ENCODE results near the gene SLC39A6. TPM values are rescaled to one million over a fixed set of nuclear protein-coding genes. Genes with fewer than 3 reads are reported as not detected.
"Not testable (repeated sequence)": the region's sequence is repeated elsewhere in the genome, so short reads cannot be mapped to it uniquely, and the experiment has no call there.

The SLC39A6 gene
- polyA plus RNA-seq, 1 donor from 2014 or later: 298 TPM

DNA sequence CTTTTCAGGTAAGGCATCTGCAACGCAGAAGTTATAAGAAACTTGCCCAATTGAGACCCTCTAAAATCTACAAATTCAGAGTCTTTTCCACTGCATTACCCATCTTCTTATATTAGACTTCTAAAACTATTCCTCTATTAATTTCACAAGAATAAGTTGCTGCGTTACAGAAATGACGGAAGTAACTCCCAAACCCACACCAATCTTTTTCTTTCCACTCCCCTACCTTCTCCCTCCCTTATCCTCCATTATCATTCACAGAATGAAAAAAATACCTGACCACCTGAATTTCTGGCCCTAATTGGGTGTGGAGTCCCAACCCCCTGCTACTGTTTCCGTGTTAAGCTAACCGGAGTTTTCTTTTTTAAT, 62.5 kb downstream of the SLC39A6 start:
- Histone ChIP-seq H3K9me2 (ENCODE audit: insufficient read depth, low read length) (no peaks in the 10 kb centered on the region), H2AFZ (ENCODE audit: low read depth, low read length) (peak overlapping the region; percentile 95), H3K27me3 (ENCODE audit: insufficient read depth, low read depth, low read length) (no peaks in the 10 kb centered on the region), H3K9ac (ENCODE audit: low read length) (peak overlapping the region; percentile 94), H3K9me3 (ENCODE audit: low read length) (no peaks in the 10 kb centered on the region), H4K20me1 (ENCODE audit: insufficient read depth) (no peaks in the 10 kb centered on the region), H3F3A (ENCODE audit: insufficient read depth, low read length, poor library complexity, severe bottlenecking) (no peaks in the 10 kb centered on the region), H3K36me3 (ENCODE audit: insufficient read depth, low read length) (no peaks in the 10 kb centered on the region), H3K4me3 (ENCODE audit: low read length) (peak overlapping the region; percentile 98), H3K27ac (ENCODE audit: low read length) (peak overlapping the region; percentile 95), H3K79me2 (replicated peaks; ENCODE audit: insufficient read depth, low read length) (peaks cover 51% of the 10 kb centered on the region), H3K4me2 (ENCODE audit: low read length) (peak overlapping the region; percentile 71)
- TF ChIP-seq EP300 (conservative IDR thresholded peaks at IDR 0.05; ENCODE audit: poor library complexity, severe bottlenecking) (no peak), POLR2AphosphoS5 (IDR thresholded peaks at IDR 0.05) (no peak), SMC3 (conservative IDR thresholded peaks at IDR 0.05; ENCODE audit: poor library complexity) (no peak), RAD21 (conservative IDR thresholded peaks at IDR 0.05) (no peak), MXI1 (conservative IDR thresholded peaks at IDR 0.05; ENCODE audit: poor library complexity, severe bottlenecking) (no peak), TAF1 (IDR thresholded peaks at IDR 0.05; ENCODE audit: low read depth) (no peak), EZH2 (IDR thresholded peaks at IDR 0.05; ENCODE audit: borderline replicate concordance, insufficient read depth, low read length, poor library complexity, severe bottlenecking) (no peak)
- TF ChIP-seq, protein P1, sequence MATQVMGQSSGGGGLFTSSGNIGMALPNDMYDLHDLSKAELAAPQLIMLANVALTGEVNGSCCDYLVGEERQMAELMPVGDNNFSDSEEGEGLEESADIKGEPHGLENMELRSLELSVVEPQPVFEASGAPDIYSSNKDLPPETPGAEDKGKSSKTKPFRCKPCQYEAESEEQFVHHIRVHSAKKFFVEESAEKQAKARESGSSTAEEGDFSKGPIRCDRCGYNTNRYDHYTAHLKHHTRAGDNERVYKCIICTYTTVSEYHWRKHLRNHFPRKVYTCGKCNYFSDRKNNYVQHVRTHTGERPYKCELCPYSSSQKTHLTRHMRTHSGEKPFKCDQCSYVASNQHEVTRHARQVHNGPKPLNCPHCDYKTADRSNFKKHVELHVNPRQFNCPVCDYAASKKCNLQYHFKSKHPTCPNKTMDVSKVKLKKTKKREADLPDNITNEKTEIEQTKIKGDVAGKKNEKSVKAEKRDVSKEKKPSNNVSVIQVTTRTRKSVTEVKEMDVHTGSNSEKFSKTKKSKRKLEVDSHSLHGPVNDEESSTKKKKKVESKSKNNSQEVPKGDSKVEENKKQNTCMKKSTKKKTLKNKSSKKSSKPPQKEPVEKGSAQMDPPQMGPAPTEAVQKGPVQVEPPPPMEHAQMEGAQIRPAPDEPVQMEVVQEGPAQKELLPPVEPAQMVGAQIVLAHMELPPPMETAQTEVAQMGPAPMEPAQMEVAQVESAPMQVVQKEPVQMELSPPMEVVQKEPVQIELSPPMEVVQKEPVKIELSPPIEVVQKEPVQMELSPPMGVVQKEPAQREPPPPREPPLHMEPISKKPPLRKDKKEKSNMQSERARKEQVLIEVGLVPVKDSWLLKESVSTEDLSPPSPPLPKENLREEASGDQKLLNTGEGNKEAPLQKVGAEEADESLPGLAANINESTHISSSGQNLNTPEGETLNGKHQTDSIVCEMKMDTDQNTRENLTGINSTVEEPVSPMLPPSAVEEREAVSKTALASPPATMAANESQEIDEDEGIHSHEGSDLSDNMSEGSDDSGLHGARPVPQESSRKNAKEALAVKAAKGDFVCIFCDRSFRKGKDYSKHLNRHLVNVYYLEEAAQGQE (IDR thresholded peaks at IDR 0.05; ENCODE audit: borderline replicate concordance): no peak
- TF ChIP-seq, protein P2, sequence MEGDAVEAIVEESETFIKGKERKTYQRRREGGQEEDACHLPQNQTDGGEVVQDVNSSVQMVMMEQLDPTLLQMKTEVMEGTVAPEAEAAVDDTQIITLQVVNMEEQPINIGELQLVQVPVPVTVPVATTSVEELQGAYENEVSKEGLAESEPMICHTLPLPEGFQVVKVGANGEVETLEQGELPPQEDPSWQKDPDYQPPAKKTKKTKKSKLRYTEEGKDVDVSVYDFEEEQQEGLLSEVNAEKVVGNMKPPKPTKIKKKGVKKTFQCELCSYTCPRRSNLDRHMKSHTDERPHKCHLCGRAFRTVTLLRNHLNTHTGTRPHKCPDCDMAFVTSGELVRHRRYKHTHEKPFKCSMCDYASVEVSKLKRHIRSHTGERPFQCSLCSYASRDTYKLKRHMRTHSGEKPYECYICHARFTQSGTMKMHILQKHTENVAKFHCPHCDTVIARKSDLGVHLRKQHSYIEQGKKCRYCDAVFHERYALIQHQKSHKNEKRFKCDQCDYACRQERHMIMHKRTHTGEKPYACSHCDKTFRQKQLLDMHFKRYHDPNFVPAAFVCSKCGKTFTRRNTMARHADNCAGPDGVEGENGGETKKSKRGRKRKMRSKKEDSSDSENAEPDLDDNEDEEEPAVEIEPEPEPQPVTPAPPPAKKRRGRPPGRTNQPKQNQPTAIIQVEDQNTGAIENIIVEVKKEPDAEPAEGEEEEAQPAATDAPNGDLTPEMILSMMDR (IDR thresholded peaks at IDR 0.05; ENCODE audit: poor library complexity, severe bottlenecking): no peak

DNA sequence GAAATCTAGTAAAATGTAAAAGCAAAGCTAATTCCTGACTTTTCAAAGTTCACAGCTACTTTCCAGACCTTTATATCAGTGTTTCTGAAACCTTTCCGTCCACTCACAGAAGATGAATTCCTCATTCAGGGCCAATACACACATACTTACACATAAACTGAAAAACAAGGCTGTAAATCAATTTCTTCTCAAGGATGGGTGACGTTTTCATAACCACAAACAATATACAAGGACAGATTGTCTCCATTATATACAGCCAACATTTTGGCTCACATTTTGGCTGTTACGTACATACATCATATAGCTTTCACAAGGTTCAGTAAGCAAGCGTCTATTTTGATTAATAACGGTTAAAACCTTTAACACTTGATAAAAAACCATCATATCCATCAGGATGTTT, 63.1 kb downstream of the SLC39A6 start:
- Histone ChIP-seq H3K79me2 (replicated peaks; ENCODE audit: insufficient read depth, low read length) (peaks cover 57% of the 10 kb centered on the region), H3K9me2 (ENCODE audit: insufficient read depth, low read length) (no peaks in the 10 kb centered on the region), H3K27ac (ENCODE audit: low read length) (peak overlapping the region; percentile 95), H3K4me2 (ENCODE audit: low read length) (peak overlapping the region; percentile 71), H3K9ac (ENCODE audit: low read length) (peak overlapping the region; percentile 94), H2AFZ (ENCODE audit: low read depth, low read length) (no peak overlapping the region), H3K36me3 (ENCODE audit: insufficient read depth, low read length) (no peaks in the 10 kb centered on the region), H3K27me3 (ENCODE audit: insufficient read depth, low read depth, low read length) (no peaks in the 10 kb centered on the region), H4K20me1 (ENCODE audit: insufficient read depth) (no peaks in the 10 kb centered on the region), H3F3A (ENCODE audit: insufficient read depth, low read length, poor library complexity, severe bottlenecking) (no peaks in the 10 kb centered on the region), H3K9me3 (ENCODE audit: low read length) (no peaks in the 10 kb centered on the region), H3K4me3 (ENCODE audit: low read length) (peak overlapping the region; percentile 98)
- TF ChIP-seq MXI1 (conservative IDR thresholded peaks at IDR 0.05; ENCODE audit: poor library complexity, severe bottlenecking) (no peak), RAD21 (conservative IDR thresholded peaks at IDR 0.05) (no peak), EP300 (conservative IDR thresholded peaks at IDR 0.05; ENCODE audit: poor library complexity, severe bottlenecking) (no peak)
- TF ChIP-seq, protein P1 (IDR thresholded peaks at IDR 0.05; ENCODE audit: borderline replicate concordance): no peak

DNA sequence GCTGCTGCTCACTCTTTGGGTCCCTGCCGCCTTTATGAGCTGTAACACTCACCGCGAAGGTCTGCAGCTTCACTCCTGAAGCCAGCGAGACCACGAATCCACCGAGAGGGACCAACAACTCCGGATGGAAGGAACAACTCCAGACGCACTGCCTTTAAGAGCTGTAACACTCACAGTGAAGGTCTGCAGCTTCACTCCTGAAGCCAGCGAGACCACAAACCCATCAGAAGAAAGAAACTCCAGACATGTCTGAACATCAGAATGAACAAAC, 64.4 kb downstream of the SLC39A6 start:
- Histone ChIP-seq H3K4me3 (ENCODE audit: low read length) (peak overlapping the region; percentile 98), H3K79me2 (replicated peaks; ENCODE audit: insufficient read depth, low read length) (peaks cover 68% of the 10 kb centered on the region)
- H2AFZ ChIP-seq (ENCODE audit: low read depth, low read length); H3K4me2 ChIP-seq (ENCODE audit: low read length); H3K9ac ChIP-seq (ENCODE audit: low read length); H3K9me3 ChIP-seq (ENCODE audit: low read length); H3K36me3 ChIP-seq (ENCODE audit: insufficient read depth, low read length); H3K27ac ChIP-seq (ENCODE audit: low read length); H3K27me3 ChIP-seq (ENCODE audit: insufficient read depth, low read depth, low read length); H3K9me2 ChIP-seq (ENCODE audit: insufficient read depth, low read length); H4K20me1 ChIP-seq (ENCODE audit: insufficient read depth); H3F3A ChIP-seq (ENCODE audit: insufficient read depth, low read length, poor library complexity, severe bottlenecking): not testable (repeated sequence)
